Measurements from ENCODE around the gene GSE1.

GSE1 gene

GRCh38 chr16:85698935-85699558, 85.9 kb downstream of the GSE1 start:
- no peak for DNase-seq (ENCODE audit: low read depth)
- H3K4me3 ChIP-seq (ENCODE audit: low read depth, low read length), result no peak overlapping the region
- TF ChIP-seq MYC (IDR thresholded peaks at IDR 0.05; ENCODE audit: low read depth, low read length), result no peak
- TF ChIP-seq POLR2A (IDR thresholded peaks at IDR 0.05; ENCODE audit: extremely low read depth, insufficient read length), result no peak
- no peak for TF ChIP-seq MAX (IDR thresholded peaks at IDR 0.05; ENCODE audit: low read depth, low read length)
- TF ChIP-seq, protein P1, sequence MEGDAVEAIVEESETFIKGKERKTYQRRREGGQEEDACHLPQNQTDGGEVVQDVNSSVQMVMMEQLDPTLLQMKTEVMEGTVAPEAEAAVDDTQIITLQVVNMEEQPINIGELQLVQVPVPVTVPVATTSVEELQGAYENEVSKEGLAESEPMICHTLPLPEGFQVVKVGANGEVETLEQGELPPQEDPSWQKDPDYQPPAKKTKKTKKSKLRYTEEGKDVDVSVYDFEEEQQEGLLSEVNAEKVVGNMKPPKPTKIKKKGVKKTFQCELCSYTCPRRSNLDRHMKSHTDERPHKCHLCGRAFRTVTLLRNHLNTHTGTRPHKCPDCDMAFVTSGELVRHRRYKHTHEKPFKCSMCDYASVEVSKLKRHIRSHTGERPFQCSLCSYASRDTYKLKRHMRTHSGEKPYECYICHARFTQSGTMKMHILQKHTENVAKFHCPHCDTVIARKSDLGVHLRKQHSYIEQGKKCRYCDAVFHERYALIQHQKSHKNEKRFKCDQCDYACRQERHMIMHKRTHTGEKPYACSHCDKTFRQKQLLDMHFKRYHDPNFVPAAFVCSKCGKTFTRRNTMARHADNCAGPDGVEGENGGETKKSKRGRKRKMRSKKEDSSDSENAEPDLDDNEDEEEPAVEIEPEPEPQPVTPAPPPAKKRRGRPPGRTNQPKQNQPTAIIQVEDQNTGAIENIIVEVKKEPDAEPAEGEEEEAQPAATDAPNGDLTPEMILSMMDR (IDR thresholded peaks at IDR 0.05; ENCODE audit: low read depth, low read length), result no peak

DNA sequence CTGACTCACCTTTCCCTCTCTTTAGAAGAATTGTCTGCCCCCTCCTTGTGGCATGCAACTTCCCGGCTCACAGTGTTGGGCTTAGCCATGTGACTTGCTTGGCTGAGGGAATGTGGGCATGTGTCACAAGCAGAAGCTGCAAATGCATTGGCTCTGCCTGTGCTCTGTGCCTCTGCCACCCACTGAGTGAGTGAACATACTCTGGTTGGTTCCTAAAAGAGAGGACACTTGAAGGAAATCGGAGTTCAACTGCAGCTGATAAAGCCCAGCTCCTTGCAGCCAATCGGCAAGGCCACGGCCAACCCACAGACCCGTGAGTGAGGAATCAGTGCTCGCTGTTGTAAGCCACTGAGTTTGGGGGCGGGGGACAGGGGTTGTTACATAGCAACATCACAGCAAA, 86.5 kb downstream of the GSE1 start:
- DNase-seq (ENCODE audit: low read depth), result no peak
- H3K4me3 ChIP-seq (ENCODE audit: low read depth, low read length), result no peak overlapping the region
- TF ChIP-seq, protein P1 (IDR thresholded peaks at IDR 0.05; ENCODE audit: low read depth, low read length), result no peak
- no peak for TF ChIP-seq MYC (IDR thresholded peaks at IDR 0.05; ENCODE audit: low read depth, low read length)

DNA sequence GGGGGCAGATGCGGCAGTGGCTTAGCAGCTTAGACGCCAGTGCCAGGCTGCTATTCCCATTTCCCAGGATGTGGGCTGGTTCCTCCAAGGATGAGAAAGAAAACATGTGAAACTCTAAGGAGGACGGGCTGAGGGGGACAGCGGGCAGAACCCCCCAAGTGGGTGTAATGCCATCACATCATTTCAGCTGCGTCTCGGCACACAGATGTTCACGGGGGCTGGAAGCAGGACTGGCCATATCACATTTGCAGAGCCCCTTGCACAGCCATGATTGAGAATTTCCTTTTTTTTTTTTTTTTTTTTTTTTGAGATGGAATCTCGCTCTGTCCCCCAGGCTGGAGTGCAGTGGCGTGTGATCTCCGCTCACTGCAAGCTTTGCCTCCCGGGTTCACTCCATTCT, 90.9 kb downstream of the GSE1 start:
- no peak for DNase-seq (ENCODE audit: low read depth)
- TF ChIP-seq, protein P1 (IDR thresholded peaks at IDR 0.05; ENCODE audit: low read depth, low read length), result no peak
- TF ChIP-seq POLR2A (IDR thresholded peaks at IDR 0.05; ENCODE audit: extremely low read depth, insufficient read length) (no peak), MAX (IDR thresholded peaks at IDR 0.05; ENCODE audit: low read depth, low read length) (no peak), MYC (IDR thresholded peaks at IDR 0.05; ENCODE audit: low read depth, low read length) (no peak)
- H3K4me3 ChIP-seq (ENCODE audit: low read depth, low read length), result no peak overlapping the region

GRCh38 chr16:85704900-85705846, 92.1 kb downstream of the GSE1 start:
- H3K4me3 ChIP-seq (ENCODE audit: low read depth, low read length), result no peak overlapping the region
- no peak for DNase-seq (ENCODE audit: low read depth)
- TF ChIP-seq POLR2A (IDR thresholded peaks at IDR 0.05; ENCODE audit: extremely low read depth, insufficient read length), result no peak
- TF ChIP-seq, protein P1 (IDR thresholded peaks at IDR 0.05; ENCODE audit: low read depth, low read length), result no peak
- TF ChIP-seq MAX (IDR thresholded peaks at IDR 0.05; ENCODE audit: low read depth, low read length), result no peak
- TF ChIP-seq MYC (IDR thresholded peaks at IDR 0.05; ENCODE audit: low read depth, low read length), result no peak

GRCh38 chr16:85706449-85707034, 93.4 kb downstream of the GSE1 start:
- no peak overlapping the region for H3K4me3 ChIP-seq (ENCODE audit: low read depth, low read length)
- DNase-seq (ENCODE audit: low read depth), result no peak
- no peak for TF ChIP-seq MYC (IDR thresholded peaks at IDR 0.05; ENCODE audit: low read depth, low read length)
- TF ChIP-seq, protein P1 (IDR thresholded peaks at IDR 0.05; ENCODE audit: low read depth, low read length), result no peak
- TF ChIP-seq POLR2A (IDR thresholded peaks at IDR 0.05; ENCODE audit: extremely low read depth, insufficient read length), result no peak
- no peak for TF ChIP-seq MAX (IDR thresholded peaks at IDR 0.05; ENCODE audit: low read depth, low read length)

Measured in NB4 (cell line).